OCI-LY3 (cell line): ENCODE measurements around the gene RPS17.

Experiments
- EZH2phosphoT487 ChIP-seq: fragments of 200-600 bp; shearing (Covaris generic); IDR thresholded peaks from 2 replicates; pipeline ENCODE4 v1.6.1; 2018; ENCODE audit warnings: antibody characterized with exemption, mixed run types, low read depth
- TF ChIP-seq, protein P1 (sequence below): fragments of 200-600, 300-600 bp; sonication (generic); IDR thresholded peaks from 2 replicates; pipeline ENCODE4 v1.5.1; 2014; ENCODE audit warnings: antibody characterized with exemption, low read length, low read depth

DNA sequence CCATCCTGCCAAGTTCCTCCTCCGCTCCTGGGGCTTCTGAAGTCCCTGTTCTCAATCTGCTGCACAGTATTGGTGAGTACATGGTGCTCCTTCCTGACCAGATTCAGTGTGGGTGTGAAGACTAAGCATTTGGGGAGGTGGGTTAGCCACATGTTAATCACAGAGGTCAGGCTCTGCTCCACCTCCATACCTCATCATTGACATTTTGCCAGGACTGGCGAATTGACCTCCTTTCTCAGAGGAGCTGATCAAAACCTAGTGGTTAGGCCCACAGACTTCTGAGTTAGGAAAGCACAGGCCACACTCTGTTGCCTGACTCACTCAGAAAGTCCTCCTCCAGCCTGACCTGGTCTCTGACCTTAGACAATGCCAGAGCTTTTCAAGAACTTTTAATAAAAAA lies 8.4 kb upstream of the RPS17 start:
- TF ChIP-seq EZH2phosphoT487: no peak
- TF ChIP-seq, protein P1, sequence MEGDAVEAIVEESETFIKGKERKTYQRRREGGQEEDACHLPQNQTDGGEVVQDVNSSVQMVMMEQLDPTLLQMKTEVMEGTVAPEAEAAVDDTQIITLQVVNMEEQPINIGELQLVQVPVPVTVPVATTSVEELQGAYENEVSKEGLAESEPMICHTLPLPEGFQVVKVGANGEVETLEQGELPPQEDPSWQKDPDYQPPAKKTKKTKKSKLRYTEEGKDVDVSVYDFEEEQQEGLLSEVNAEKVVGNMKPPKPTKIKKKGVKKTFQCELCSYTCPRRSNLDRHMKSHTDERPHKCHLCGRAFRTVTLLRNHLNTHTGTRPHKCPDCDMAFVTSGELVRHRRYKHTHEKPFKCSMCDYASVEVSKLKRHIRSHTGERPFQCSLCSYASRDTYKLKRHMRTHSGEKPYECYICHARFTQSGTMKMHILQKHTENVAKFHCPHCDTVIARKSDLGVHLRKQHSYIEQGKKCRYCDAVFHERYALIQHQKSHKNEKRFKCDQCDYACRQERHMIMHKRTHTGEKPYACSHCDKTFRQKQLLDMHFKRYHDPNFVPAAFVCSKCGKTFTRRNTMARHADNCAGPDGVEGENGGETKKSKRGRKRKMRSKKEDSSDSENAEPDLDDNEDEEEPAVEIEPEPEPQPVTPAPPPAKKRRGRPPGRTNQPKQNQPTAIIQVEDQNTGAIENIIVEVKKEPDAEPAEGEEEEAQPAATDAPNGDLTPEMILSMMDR: no peak
